Activated CD4-positive, alpha-beta T cell treated with anti-CD3 and anti-CD28 coated beads, Interleukin-2, amount 50 U/mL, for 1 hour (primary cell): Measurements from ENCODE around the gene TMEM167B.
A peak's percentile ranks its signal among the peaks of the same experiment; 100 is the strongest.

Experiments
- DNase-seq: peaks from one replicate; pipeline ENCODE4 v3.0.0-alpha.2; 2020

Gene TMEM167B

DNA sequence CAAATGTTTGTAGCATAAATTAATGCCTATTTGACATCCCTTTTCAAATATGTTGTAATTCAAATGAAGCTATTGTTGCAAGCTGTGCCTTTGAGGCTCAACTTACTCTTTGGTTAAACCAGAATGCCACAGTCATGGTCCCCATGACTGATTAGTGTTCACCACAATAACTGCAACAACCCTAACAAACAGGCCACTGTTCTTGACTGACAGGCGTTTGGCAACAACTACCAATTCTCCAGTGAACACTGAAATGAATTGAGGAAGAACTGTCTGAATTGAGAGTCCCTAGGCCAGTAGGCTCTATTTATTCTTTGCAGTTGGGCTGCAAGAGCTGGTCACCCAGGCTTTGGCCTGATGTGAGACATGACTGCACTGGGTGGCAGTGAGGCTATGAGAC lies 6.6 kb upstream of the TMEM167B start:
- DNase-seq: no peak

DNA sequence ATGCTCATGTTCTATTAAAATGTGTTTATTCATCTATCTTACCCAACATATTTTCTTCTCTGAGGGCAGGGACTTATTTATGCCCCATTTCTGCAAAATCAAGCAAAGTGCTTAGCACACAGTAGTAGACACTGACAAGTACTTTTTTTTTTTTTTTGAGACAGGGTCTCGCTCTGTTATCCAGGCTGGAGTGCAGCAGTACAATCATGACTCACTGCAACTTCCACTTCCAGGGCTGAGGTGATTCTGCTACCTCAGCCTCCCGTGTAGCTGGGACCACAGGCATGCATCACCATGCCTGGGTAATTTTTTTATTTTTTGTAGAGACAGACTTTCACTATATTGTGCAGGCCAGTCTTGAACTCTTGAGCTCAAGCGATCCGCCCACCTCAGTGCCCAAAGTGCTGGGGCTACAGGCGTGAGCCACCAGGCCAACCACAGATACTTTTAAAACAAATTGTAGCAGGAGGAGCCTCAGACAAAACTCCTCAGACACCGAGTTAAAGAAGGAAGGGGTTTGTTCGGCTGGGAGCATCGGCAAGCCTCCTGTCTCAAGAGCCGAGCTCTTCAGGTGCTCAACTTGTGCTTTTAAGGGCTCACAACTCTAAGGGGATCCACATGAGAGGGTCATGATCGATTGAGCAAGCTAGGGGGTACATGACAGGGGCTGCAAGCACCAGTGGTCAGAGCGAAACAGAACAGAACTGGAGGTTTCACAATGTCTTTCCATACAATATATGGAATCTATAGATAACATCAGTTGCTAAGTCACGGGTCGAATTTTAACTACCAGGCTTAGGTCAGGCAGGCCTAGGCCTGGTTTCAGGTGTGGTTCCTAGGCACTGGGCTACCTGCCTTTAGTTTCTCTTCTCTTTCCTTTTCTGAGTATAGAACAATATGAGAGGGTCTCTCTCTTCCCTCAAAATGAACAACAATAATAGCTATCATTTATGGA lies 5.7 kb upstream of the TMEM167B start:
- no peak for DNase-seq

DNA sequence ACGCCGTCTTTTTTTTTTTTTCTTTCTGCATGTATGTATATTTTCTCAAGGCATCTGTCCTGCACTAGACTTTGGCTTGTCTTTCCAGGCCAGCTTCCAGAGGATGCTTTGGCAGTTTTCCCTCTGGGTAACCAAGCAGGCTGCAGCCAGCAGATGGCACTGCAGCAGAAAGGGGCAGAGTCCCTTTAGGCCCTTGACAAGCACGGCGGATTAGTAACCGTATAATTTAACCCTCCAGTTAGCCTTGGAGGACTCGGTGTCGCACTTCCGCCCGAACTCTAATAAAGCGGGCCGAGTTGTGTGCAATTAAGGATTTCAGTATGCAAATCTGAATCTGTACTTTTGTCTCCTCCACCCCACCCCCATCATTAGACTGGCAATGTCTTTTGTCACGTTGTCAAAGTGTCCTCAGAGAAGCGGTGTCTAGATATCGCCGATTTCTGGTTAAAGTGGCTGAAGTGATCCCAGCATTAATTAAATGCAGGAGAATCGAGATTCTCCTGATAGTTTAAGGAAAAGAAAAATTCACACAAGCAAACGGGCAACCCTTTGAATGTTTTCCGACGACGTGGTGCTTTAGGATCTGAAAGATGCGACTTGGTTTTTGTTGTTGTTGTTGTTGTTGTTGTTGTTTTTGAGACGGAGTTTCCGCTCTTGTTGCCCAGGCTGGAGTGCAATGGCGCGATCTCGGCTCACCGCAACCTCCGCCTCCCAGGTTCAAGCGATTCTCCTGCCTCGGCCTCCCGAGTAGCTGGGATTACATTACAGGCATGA lies 1.1 kb upstream of the TMEM167B start:
- peak; percentile 22 for DNase-seq

DNA sequence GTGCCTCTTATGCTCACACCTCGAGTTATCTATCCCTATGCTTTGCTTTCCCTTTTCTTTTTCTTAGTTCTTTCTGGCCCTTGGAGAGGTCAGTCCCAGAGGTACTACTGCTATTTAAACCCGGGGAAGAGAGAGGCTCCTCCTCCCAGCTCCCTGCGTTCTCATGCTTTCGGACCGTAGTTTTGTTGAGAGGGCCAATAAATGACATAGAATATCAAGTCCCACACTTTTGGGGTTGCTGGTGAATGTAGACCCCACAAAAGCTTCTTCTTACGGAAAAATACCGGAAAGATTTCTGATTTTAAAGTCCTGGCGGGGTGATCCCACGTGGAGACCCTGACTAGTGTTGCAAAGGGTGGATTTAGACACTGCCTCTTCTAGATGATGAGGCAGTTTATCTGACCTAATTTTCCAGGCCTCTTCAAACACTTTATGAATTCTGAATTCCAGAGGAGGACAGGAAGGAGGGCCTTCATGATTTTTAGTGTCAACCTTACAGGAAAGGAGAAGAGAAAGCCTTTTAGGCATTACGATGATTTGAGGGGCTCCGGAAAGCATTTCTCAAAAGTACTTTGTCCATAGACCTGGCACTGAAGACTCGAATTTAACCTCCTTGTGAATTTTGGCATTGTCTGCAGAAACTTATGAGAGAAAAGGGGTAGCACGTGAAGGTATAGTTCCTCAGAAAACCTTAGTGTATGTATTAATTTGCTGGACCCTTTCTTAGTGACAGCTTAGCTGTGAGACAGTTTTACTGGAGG lies 694 bp downstream of the TMEM167B start:
- DNase-seq: no peak

DNA sequence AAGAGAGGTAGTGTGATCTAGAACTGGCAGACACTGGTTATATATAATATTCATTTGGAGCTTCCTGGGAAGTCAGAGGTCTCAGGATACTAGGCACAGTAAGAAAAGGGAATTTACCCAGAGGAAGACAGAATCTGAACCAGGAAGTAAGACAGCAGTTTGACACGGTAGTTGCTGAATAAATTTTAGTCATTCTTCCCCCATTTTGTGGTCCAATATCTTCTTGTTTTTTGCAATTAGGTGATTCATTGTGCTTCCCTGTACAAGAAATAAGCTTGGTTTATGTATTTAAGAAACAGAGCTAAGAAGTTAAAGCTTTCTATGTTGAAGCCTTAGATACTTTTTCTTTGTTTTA lies 1.3 kb downstream of the TMEM167B start:
- DNase-seq: no peak

DNA sequence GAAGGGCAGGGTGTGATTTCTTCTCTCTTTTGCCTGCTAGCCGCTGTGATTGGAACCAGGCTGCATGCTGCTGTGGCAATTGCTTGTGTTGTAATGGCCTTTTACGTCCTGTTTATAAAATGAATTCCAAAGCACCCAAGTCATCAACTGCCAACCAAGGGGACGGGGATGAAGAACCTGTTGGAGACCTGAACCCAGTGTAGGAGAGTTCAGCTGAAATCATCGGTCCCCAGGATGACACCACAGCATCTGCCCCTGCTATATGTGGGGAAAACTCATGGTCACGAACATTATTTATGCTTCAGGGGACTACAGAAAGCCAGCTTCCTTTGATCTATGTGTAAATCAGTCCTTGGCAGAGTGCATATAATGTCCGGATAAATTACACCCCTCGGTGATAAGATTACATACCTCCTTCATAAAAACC lies 3.8 kb downstream of the TMEM167B start:
- no peak for DNase-seq

DNA sequence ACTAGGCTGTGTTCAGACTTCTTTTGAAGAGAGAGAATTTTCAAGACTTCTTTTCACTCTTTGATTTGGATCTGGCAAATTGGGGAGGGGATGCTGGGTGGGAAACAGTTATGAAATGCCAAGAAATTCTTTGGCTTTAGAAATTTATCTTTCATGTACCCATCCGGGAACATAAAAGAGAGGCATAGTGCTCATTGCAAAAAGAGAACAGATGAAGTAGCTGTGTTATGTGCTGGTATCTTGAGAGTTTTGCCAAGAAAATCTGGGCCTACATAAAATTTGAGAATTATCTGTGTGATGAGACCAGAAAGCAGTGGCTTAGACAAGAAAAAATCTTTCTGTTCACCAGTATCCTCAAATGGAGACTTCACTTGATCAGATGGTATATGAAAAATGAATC lies 4.3 kb downstream of the TMEM167B start:
- DNase-seq: no peak

DNA sequence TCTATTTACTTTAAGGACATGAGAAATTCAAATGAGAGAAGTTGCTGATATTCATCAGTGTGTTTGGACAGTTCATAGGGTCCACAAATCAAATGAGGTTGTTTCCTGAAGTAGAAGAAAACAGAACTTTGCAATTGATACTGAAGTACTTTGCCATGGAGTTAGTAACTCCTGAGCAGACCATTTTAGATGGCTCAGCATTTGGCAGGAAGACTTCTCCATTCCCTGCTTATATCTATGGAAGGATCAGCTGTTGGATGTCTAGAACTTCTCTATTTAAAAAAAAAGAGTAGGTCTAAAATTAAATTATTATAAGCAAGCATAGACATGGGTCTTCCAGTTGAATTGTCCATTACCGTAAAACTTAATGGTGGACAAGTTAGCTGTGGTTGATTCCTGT lies 5.1 kb downstream of the TMEM167B start:
- no peak for DNase-seq

DNA sequence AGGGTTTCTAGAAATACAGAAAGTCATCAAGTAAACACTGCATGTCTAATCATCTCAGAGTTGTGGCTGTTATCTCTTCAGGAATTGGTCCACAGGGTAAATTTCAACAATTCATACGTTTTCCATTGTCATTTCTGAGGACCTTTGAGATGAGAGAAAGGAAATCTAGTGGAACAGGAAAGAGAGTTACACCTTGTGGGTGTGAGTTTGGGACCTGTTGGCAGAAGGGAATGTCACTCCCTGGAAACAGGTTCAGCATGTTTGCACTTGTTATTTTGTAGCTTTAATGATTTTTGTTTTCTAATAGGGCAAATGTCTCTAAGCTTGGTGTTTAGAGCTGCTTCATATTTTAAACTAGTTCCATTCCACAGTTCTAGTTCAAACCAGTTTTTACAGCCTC lies 5.6 kb downstream of the TMEM167B start:
- no peak for DNase-seq

DNA sequence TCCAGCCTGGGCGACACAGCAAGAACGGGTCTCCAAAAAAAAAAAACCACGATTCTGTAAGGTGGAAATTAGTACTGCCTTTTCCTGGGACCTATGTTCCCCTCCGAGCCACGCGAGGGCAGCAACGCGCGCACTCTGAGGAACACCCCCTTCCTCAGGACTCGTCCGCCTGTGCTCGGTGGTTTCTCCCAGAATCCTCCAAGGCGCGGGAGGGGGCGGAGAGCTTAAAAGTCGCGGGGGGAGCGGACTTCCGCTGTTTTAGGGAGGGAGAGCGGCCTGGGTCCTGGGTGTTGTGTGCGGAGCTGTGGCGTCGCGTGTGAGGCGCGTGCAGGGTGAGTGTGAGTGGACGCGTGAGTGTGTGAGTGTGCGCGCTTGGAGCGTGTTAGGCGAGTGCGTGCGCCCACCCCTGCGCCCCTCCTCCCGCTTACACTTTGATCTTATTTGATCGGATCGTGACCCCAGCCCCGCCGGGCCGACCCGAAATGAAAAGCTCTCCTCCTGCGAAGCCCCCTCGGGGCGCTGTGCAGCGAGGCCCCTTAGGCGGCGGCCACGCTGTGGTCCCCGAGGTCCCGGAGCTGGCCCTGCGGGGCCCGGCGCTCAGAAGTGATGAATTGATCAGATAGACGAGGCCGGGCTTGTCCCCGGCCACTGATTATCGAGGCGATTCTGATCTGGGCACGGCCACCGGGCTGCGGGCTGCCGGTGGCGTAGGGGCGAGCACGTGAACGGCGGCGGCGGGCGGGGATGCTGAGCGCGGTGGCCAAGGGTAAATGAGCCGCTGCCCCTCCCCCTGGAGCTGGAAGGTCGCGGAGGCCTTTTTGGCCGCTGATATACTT lies 9.6 kb downstream of the TMEM167B start:
- DNase-seq: peak; percentile 96

DNA sequence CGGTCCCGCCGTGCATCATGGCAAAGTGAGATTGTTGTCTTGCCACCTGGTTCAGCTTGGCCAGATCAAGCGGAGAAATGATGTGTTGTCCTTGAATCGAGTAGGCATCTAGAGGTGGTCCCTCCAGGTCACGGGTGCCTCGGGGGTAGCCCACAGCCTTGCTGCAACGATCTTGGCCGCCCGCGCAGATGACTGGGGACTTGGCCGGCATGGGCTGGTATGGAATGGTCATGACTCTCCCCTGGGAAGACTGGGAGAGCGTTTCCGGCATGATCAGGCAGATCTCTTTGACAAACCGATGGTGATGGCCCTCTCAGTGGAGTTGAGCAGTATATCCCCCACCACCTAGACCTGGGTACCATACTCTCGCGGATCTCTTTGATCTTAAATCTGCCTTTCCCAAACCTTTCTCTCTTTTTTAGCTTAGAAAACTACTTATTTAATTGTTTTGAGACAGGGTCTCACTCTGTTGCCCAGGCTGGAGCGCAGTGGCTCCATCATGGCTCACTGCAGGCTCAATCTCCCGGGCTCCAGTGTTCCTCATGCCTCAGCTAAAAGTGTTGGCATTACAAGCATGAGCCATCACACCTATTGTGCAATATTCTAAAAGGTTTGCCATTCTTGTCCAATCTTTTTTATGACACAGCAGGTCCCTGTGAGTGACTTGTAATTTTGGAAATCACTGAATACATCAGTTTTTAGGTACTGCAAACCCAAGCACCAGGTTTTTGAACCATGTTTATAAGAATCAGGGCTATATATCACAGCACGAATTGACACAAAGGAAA lies 14.0 kb downstream of the TMEM167B start:
- DNase-seq: no peak

DNA sequence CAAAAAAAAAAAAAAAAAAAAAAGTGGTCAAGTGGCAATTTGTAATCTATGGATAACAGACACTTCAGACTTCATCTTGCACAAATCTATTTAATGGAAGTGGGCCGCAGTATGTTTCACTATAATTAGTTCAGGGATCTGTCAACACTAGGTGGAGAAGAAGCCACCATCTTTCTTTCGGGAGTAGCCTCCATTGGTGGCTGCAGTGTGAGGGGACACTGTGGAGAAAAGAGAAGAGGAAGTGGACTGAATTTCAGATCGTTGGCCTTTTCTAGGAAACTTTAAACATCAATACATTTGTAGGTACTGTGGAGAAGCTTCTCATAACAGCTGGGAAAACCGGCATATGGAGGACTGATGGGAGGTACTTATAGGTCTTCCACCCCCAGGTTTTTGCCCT lies 15.3 kb downstream of the TMEM167B start:
- no peak for DNase-seq

DNA sequence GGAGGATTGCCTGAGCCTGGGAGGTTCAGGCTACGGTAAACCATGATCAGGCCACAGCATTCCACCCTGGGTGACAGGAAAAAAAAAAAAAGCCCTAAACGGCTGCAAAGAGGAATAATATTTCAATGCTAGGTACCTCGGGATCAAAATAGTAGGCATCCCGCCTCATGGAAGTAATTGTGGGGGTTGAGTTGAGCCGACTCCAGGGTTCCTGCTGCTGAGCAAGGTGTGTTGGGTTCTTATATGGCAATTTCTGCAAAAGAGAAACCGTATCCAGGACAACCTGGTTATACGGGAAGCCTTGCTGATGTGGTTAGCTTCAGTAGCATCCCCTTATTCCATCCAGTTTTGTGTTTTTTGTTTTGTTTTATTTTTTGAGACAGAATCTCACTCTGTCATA lies 17.2 kb downstream of the TMEM167B start:
- no peak for DNase-seq

DNA sequence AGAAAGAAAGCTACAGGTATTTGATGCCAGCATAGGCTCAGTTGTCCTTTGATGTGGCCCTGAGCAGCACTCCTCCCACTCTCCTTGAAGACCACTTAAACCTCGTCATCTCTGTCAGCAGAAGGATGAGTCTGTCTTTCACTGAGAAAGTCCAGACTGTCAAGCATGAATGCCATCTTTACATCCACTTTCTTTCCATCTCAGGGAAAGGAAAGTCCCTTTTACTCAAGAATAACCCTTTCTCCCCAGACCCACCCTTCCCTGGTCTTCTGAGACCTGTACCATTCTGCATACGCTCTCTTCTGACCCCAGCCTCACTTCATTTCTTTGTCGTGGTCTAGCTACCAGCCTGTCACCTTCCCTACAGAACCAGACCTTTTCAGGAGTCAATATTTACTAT lies 19.3 kb downstream of the TMEM167B start:
- no peak for DNase-seq

DNA sequence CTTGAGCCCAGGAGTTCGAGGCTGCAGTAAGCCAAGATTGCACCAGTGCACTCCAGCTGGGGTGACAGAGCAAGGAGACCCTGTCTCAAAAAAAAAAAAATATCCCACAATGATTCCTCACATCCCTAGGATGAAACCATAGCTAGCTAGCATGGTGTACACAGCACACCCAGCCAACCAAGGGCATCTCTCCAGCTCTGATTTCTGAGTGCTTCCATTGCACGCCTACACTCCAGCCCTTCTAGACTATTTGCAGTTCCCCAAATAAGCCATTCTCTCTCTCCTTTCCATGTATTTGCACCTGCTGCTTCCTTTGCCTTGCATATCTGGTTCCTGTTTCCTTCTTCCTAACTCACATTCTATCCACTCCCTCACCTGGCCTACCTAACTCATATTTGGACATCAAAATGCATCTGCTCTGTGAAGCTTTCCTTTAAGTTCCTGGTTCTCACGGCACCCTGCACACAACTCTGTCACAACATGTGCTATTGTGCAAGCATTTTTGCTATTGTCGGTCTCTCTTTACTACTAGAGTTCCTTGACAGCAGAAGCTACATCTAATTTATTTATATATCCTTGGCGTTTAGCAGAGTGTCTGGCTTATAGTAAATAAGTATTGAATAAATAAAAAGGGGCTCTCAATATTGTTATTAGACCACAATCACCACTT lies 21.0 kb downstream of the TMEM167B start:
- DNase-seq: no peak

DNA sequence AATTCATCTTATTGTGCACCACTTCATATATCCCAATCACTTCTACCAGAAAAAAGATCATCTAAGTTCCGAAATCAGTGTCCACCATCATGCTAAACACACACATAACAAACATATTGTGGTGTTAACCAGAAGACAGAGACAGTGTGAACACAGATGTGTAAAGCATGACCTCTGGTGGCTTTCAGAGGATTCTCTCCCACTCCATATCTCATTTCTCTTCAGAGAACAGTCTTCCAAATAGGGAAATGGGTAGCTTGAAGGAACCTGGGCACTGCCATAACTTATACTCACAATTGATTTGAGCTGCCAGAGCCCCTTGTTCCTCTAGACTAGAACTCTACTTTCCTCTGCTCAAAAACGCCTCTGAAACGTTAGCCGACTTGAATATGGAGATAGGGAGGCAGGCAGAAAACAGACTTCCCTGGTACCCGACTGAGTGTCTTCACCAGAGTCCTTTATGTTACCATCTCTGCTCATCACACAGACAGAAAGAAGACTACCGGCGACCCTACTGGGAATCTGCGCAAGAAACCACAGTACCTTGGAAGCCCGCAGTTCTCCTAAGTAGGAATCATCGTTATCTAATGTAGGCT lies 21.6 kb downstream of the TMEM167B start:
- DNase-seq: no peak

DNA sequence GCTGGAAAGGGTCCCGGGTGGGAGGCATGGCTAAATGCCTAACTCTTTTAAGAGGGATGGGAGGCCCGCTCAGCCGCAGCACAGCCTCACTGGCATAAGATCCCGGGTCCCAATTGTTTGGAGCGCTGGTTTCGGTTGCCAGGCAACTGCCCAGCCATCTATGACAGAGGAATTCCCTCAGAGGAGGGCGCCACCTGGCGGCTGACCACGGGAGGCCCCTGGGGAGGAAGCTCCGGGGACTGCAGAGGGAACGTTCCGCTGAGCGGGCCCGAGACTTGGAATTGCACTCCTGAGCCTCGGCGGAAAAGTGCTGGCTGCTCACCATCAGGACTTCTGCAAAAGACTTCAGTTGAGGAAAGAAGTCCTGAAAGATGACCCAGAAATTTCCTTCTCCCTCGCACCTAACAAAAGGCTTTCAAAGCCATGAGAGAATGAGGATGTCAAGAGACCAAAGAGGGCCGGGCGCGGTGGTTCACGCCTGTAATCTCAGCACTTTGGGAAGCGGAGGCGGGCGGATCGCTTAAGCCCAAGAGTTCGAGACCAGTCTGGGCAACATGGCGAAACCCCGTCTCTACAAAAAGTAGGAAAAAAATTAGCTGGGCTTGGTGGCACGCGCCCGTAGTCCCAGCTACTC lies 22.2 kb downstream of the TMEM167B start:
- DNase-seq: peak; percentile 91

DNA sequence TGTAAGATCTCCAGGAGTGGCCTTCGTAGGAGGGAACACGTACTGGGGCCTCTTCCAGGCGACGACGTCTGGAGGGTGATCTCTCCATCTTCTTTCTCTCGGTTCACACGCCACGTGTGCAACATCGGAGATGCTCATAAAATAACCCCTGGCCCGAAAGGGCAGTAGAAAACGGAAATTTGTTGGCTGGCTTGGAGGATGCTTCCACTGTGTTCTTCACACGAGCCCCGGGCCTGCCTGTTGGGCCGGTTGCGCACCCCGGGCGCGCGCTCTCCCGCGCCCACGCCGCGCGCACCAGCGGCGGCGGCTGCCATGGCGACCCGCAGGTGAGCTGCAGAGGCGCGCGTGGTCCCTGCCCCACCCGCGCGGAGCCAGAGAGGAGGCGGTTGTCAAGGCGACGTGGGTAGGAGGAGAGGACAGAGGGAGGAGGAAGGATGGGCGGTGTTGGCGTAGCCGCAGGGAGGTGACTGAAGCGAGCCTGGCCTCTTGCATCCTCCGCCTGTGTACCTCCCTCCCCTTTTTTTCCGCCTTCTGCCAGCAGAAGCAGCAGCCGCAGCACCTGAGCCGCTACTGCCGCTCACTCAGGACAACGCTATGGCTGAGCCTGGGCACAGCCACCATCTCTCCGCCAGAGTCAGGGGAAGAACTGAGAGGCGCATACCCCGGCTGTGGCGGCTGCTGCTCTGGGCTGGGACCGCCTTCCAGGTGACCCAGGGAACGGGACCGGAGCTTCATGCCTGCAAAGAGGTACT lies 23.2 kb downstream of the TMEM167B start, which contains the start of gene ELAPOR1:
TSS of gene ELAPOR1 (plus strand) at position 526 of the 752 bp plus-strand sequence. CDS start at position 595, 69 bp downstream.
- peak; percentile 90 for DNase-seq

DNA sequence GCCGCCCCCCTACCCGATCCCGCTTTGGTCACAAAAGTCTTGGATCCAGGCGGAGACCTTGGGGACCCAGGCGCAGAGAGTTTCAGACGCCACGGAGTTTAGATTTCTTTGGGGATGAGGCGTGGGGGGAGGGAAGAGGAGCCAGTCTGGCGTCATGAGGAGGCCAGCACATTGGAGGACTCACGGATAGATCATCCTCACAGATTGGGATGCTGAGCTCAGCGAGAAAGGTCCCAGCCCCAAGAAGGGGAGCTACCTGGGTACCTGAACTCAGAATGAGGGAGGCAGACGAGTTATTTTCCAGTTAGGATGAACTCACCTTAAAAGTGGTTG lies 23.7 kb downstream of the TMEM167B start:
- no peak for DNase-seq
